GM23338 (cell line): Measurements from ENCODE around the gene MRPL2. TPM values are rescaled to one million over a fixed set of nuclear protein-coding genes. Genes with fewer than 3 reads are reported as not detected.

Experiments
- ATAC-seq: fragments of 200-7000 bp; cut with Tn5 transposase; 3 replicates; pipeline ENCODE4 v1.9.1; 2020
- DNase-seq: peaks from one replicate; pipeline ENCODE4 v3.0.0-alpha.2; 2015; ENCODE audit warnings: low spot score
- H2AFZ ChIP-seq: fragments of 200-600 bp; sonication (generic); 2 replicates; pipeline ENCODE4 v1.8.0; 2016; ENCODE audit warnings: antibody characterized with exemption, mild to moderate bottlenecking, moderate library complexity
- H3F3A ChIP-seq: fragments of 200-600 bp; sonication (generic); replicated peaks from 2 replicates; pipeline ENCODE4 v1.8.0; 2017; ENCODE audit warnings: antibody characterized with exemption, mixed run types, low read depth
- H3K27ac ChIP-seq: fragments of 200-600 bp; sonication (generic); 2 replicates; pipeline ENCODE4 v1.6.1; 2016; ENCODE audit warnings: low read depth
- H3K27me3 ChIP-seq: fragments of 200-600 bp; sonication (generic); 2 replicates; pipeline ENCODE4 v1.8.0; 2016; ENCODE audit warnings: mild to moderate bottlenecking, mixed run types, moderate library complexity; ENCODE audit not compliant: insufficient read depth
- H3K36me3 ChIP-seq: fragments of 200-600 bp; sonication (generic); 2 replicates; pipeline ENCODE4 v1.8.0; 2016; ENCODE audit warnings: mild to moderate bottlenecking; ENCODE audit not compliant: insufficient read depth
- H3K4me1 ChIP-seq: fragments of 200-600 bp; sonication (generic); 2 replicates; pipeline ENCODE4 v1.8.0; 2016; ENCODE audit warnings: mild to moderate bottlenecking, moderate library complexity; ENCODE audit not compliant: insufficient read depth
- H3K4me2 ChIP-seq: fragments of 200-600 bp; sonication (generic); 2 replicates; pipeline ENCODE4 v1.7.1; 2017; ENCODE audit warnings: mixed run types
- H3K4me3 ChIP-seq: fragments of 200-600 bp; sonication (generic); 2 replicates; pipeline ENCODE4 v1.6.1; 2016; ENCODE audit warnings: mixed run types
- H3K79me2 ChIP-seq: fragments of 200-600 bp; sonication (generic); replicated peaks from 2 replicates; pipeline ENCODE4 v1.8.0; 2017; ENCODE audit warnings: mild to moderate bottlenecking; ENCODE audit not compliant: insufficient read depth
- H3K9me2 ChIP-seq: fragments of 200-600 bp; sonication (generic); 2 replicates; pipeline ENCODE4 v1.8.0; 2017; ENCODE audit not compliant: insufficient read depth
- H4K20me1 ChIP-seq: fragments of 200-600 bp; sonication (generic); replicated peaks from 2 replicates; pipeline ENCODE4 v1.8.0; 2017; ENCODE audit warnings: mild to moderate bottlenecking; ENCODE audit not compliant: insufficient read depth
- H3K27ac Mint-ChIP-seq: 2 replicates; pipeline ENCODE4 v1.8.0; 2020; ENCODE audit warnings: inconsistent platforms, mild to moderate bottlenecking, moderate library complexity, mixed read lengths
- H3K27me3 Mint-ChIP-seq: 3 replicates; pipeline ENCODE4 v1.8.0; 2022; ENCODE audit warnings: low read depth, mild to moderate bottlenecking, moderate library complexity, mixed read lengths, inconsistent platforms; ENCODE audit not compliant: insufficient read depth, poor library complexity
- H3K36me3 Mint-ChIP-seq: 3 replicates; pipeline ENCODE4 v1.8.0; 2021; ENCODE audit warnings: low read depth, mild to moderate bottlenecking, inconsistent platforms, moderate library complexity, mixed read lengths
- H3K4me1 Mint-ChIP-seq: 3 replicates; pipeline ENCODE4 v1.8.0; 2020; ENCODE audit warnings: mild to moderate bottlenecking, inconsistent platforms, mixed read lengths
- H3K4me3 Mint-ChIP-seq: 3 replicates; pipeline ENCODE4 v1.8.0; 2021; ENCODE audit warnings: moderate library complexity, mild to moderate bottlenecking, inconsistent platforms, mixed read lengths
- H3K9me3 Mint-ChIP-seq: 3 replicates; pipeline ENCODE4 v1.8.0; 2020; ENCODE audit warnings: moderate library complexity, mild to moderate bottlenecking, inconsistent platforms, mixed read lengths
- CREB1 ChIP-seq: fragments of 250-450 bp; sonication (Bioruptor Pico); IDR thresholded peaks from 2 replicates; pipeline ENCODE4 v1.5.0; 2020; ENCODE audit warnings: low read depth, mild to moderate bottlenecking, moderate library complexity
- CTCF ChIP-seq, 2 experiments: fragments of 200-600 bp in 1 of 2; sonication (generic) in 1 of 2; conservative IDR thresholded peaks; 2 replicates each; pipeline versions ENCODE4 v1.5.1 to v1.6.1; 2016 to 2017; ENCODE audit warnings: antibody characterized with exemption in 2 of 2, low read depth in 2 of 2, mild to moderate bottlenecking in 2 of 2, moderate library complexity in 1 of 2
- EZH2 ChIP-seq: fragments of 200-600 bp; sonication (generic); IDR thresholded peaks from one replicate; pipeline ENCODE4 v1.8.0; 2017; ENCODE audit warnings: antibody characterized with exemption, mild to moderate bottlenecking, low read depth; ENCODE audit not compliant: unreplicated experiment
- EZH2phosphoT487 ChIP-seq: fragments of 200-600 bp; sonication (generic); IDR thresholded peaks from one replicate; pipeline ENCODE4 v1.8.1; 2018; ENCODE audit warnings: antibody characterized with exemption; ENCODE audit not compliant: unreplicated experiment
- NANOG ChIP-seq: IDR thresholded peaks from 2 replicates; pipeline ENCODE4 v1.6.1; 2016; ENCODE audit warnings: antibody characterized with exemption, borderline replicate concordance
- POLR2AphosphoS5 ChIP-seq: IDR thresholded peaks from 2 replicates; pipeline ENCODE4 v1.6.1; 2016; ENCODE audit warnings: antibody characterized with exemption, low read depth
- REST ChIP-seq: IDR thresholded peaks from one replicate; pipeline ENCODE4 v1.6.1; 2018; ENCODE audit warnings: antibody characterized with exemption; ENCODE audit not compliant: unreplicated experiment
- STAT1 ChIP-seq: IDR thresholded peaks from one replicate; pipeline ENCODE4 v1.6.1; 2016; ENCODE audit warnings: antibody characterized with exemption; ENCODE audit not compliant: unreplicated experiment
- ZNF114 ChIP-seq: fragments of 250-450 bp; sonication (Bioruptor Pico); IDR thresholded peaks from 2 replicates; pipeline ENCODE4 v1.5.0; 2020; ENCODE audit warnings: mild to moderate bottlenecking, moderate library complexity
- ZNF331 ChIP-seq: fragments of 250-450 bp; sonication (Bioruptor Pico); IDR thresholded peaks from 2 replicates; pipeline ENCODE4 v1.5.0; 2020; ENCODE audit warnings: low read depth, mild to moderate bottlenecking, moderate library complexity
- polyA plus RNA-seq: library from polyadenylated mRNA; unstranded; fragments of >200 nt; fragmentation: Nextera tagmentation; extraction: Ambion mirVana; gene quantifications from 2 replicates; pipeline ENCODE4 v1.2.1, GENCODE V29; 2016
- total RNA-seq: library from RNA; depleted of rRNA; stranded (reverse); fragments of >200 nt; shearing (Covaris generic); gene quantifications from 2 replicates; pipeline ENCODE4 v1.2.3, GENCODE V29; 2014

Gene MRPL2
- total and polyA plus RNA-seq, 2 experiments from 2014 or later = 32.3 to 128 TPM

DNA sequence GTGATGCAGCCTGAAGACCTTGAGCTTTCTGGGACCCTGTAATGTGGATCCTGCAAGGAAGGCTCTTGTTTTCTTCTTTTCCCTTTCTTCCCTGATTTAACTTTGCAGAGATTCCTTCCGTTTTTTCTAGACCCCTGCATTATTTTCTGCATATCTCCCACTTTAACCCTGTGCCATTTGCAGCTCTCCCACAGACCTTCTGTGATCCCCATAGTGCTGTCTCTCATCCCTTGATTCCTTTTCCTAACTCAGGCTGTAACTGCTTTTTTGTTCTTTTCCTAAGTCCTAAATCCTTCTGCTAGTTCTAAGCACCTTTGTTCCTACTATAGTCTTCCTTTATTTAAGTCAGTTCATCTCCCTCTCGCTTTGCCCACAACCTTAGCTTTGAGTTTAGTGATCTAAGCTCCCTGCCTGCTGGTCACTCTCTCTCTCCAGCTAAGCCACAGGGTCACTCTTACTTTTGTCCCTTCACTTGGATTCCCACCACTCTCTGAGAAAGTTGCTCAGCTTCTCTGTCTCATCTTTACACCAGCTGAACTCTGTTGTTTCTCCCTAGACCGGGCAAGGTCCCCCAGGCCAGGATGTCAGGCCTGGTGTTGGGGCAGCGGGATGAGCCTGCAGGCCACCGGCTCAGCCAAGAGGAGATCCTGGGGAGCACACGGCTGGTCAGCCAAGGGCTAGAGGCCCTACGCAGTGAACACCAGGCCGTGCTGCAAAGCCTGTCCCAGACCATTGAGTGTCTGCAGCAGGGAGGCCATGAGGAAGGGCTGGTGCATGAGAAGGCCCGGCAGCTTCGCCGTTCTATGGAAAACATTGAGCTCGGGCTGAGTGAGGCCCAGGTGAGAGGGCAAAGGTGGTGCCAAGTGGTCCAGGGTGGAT is 1.8 kb upstream of the MRPL2 start:
- Mint-ChIP-seq H3K27ac (peak overlapping the region; percentile 1; the same call in 1 of the 2 replicates), H3K4me3 (peak overlapping the region; percentile 97), H3K27me3 (peaks cover 14% of the 10 kb centered on the region), H3K4me1 (peaks cover 20% of the 10 kb centered on the region), H3K36me3 (peaks cover 15% of the 10 kb centered on the region), H3K9me3 (no peaks in the 10 kb centered on the region; the same call in 2 of the 3 replicates)
- no peaks in the 10 kb centered on the region for H3K27me3 ChIP-seq
- H3K79me2 ChIP-seq = peaks cover 28% of the 10 kb centered on the region
- ATAC-seq (no peak), DNase-seq (no peak)
- peaks cover 5% of the 10 kb centered on the region; the same call in 1 of the 2 replicates for H3K36me3 ChIP-seq
- TF ChIP-seq CTCF (conservative IDR thresholded peaks at IDR 0.05; ENCODE audit: low read depth in 2 of 2) = no peak
- TF ChIP-seq STAT1 = no peak
- peak overlapping the region; percentile 90 for H3K4me2 ChIP-seq
- peaks cover 9% of the 10 kb centered on the region for H3K4me1 ChIP-seq
- peaks cover 8% of the 10 kb centered on the region for H3F3A ChIP-seq
- no peak overlapping the region for H3K27ac ChIP-seq
- no peaks in the 10 kb centered on the region for H3K9me2 ChIP-seq
- H4K20me1 ChIP-seq = no peaks in the 10 kb centered on the region
- peak overlapping the region; percentile 100; the same call in 1 of the 2 replicates for H3K4me3 ChIP-seq
- no peak overlapping the region for H2AFZ ChIP-seq

- Histone ChIP-seq H3K4me2 (peak overlapping the region; percentile 90), H4K20me1 (no peaks in the 10 kb centered on the region), H3K79me2 (peaks cover 28% of the 10 kb centered on the region), H2AFZ (peak overlapping the region; percentile 86), H3K4me3 (peak overlapping the region; percentile 100), H3K9me2 (no peaks in the 10 kb centered on the region), H3K27me3 (no peaks in the 10 kb centered on the region), H3K36me3 (peaks cover 5% of the 10 kb centered on the region; the same call in 1 of the 2 replicates), H3F3A (peaks cover 8% of the 10 kb centered on the region), H3K27ac (peak overlapping the region; percentile 71; the same call in 1 of the 2 replicates), H3K4me1 (peaks cover 9% of the 10 kb centered on the region)
- peaks cover 14% of the 10 kb centered on the region for H3K27me3 Mint-ChIP-seq
- DNase-seq = peak; percentile 66
- ATAC-seq = peak; percentile 52
- peak overlapping the region; percentile 97 for H3K4me3 Mint-ChIP-seq
- peaks cover 28% of the 10 kb centered on the region for H3K4me1 Mint-ChIP-seq
- peaks cover 21% of the 10 kb centered on the region for H3K36me3 Mint-ChIP-seq
- H3K27ac Mint-ChIP-seq = peak overlapping the region; percentile 99
- no peaks in the 10 kb centered on the region; the same call in 1 of the 3 replicates for H3K9me3 Mint-ChIP-seq
- TF ChIP-seq REST (no peak), ZNF331 (CRISPR knock-in tag) (no peak), EZH2 (no peak), POLR2AphosphoS5 (no peak), EZH2phosphoT487 (no peak), STAT1 (no peak), NANOG (no peak), ZNF114 (no peak), CREB1 (CRISPR knock-in tag) (no peak)
These were observed 960 bp upstream of the MRPL2 start for GRCh38 chr6:43060034-43060754.
